Activated CD4-positive, alpha-beta T cell treated with anti-CD3 and anti-CD28 coated beads, Interleukin-2, amount 50 U/mL, for 16 hours (primary cell): ENCODE measurements around the gene SEPTIN1.
"Not testable (repeated sequence)": the region's sequence is repeated elsewhere in the genome, so short reads cannot be mapped to it uniquely, and the experiment has no call there.

ENCODE experiments used
- DNase-seq: peaks from one replicate; pipeline ENCODE4 v3.0.0-alpha.2; 2020

SEPTIN1 gene

GRCh38 chr16:30355954-30356308 is 26.4 kb downstream of the SEPTIN1 start:
- no peak for DNase-seq

- peak; percentile 96 for DNase-seq
These were observed 27.0 kb downstream of the SEPTIN1 start, which contains the start of gene CD2BP2 for GRCh38 chr16:30355144-30355953. CD2BP2 (minus strand) TSS chr16:30355308; CDS start chr16:30354681, 627 bp downstream.

GRCh38 chr16:30354423-30355143 is 27.8 kb downstream of the SEPTIN1 start:
- DNase-seq: no peak

GRCh38 chr16:30353438-30354129 is 28.8 kb downstream of the SEPTIN1 start:
- DNase-seq: no peak

GRCh38 chr16:30352488-30353401 is 29.6 kb downstream of the SEPTIN1 start:
- DNase-seq: no peak

GRCh38 chr16:30351586-30352419 is 30.6 kb downstream of the SEPTIN1 start:
- no peak for DNase-seq

GRCh38 chr16:30351001-30351441 is 31.3 kb downstream of the SEPTIN1 start:
- DNase-seq: no peak

- peak; percentile 76 for DNase-seq
These were observed 32.1 kb downstream of the SEPTIN1 start for GRCh38 chr16:30350134-30350871.

- no peak for DNase-seq
These were observed 32.7 kb downstream of the SEPTIN1 start for GRCh38 chr16:30349675-30350074.

- no peak for DNase-seq
These were observed 33.4 kb downstream of the SEPTIN1 start for GRCh38 chr16:30348929-30349328.

- no peak for DNase-seq
These were observed 34.2 kb downstream of the SEPTIN1 start for GRCh38 chr16:30348113-30348512.

GRCh38 chr16:30346286-30346685 is 36.1 kb downstream of the SEPTIN1 start:
- DNase-seq: no peak

- not testable (repeated sequence) for DNase-seq
These were observed 38.9 kb downstream of the SEPTIN1 start for GRCh38 chr16:30343491-30343820.

GRCh38 chr16:30342751-30343490 is 39.4 kb downstream of the SEPTIN1 start:
- no peak for DNase-seq

GRCh38 chr16:30341971-30342370 is 40.4 kb downstream of the SEPTIN1 start:
- not testable (repeated sequence) for DNase-seq

GRCh38 chr16:30340621-30341020 is 41.7 kb downstream of the SEPTIN1 start:
- no peak for DNase-seq

- not testable (repeated sequence) for DNase-seq
These were observed 43.6 kb downstream of the SEPTIN1 start for GRCh38 chr16:30338715-30339114.

GRCh38 chr16:30337964-30338357 is 44.4 kb downstream of the SEPTIN1 start:
- not testable (repeated sequence) for DNase-seq

GRCh38 chr16:30335598-30336474 is 46.5 kb downstream of the SEPTIN1 start:
- DNase-seq: no peak
